Activated T-cell treated with anti-CD3 and anti-CD28 coated beads for 24 hours (primary cell): Measurements from ENCODE around the gene TOR1AIP2.

ENCODE experiments used
- DNase-seq: peaks from one replicate; pipeline ENCODE4 v3.0.0-alpha.2; 2020; ENCODE audit warnings: low read depth

TOR1AIP2 gene

DNA sequence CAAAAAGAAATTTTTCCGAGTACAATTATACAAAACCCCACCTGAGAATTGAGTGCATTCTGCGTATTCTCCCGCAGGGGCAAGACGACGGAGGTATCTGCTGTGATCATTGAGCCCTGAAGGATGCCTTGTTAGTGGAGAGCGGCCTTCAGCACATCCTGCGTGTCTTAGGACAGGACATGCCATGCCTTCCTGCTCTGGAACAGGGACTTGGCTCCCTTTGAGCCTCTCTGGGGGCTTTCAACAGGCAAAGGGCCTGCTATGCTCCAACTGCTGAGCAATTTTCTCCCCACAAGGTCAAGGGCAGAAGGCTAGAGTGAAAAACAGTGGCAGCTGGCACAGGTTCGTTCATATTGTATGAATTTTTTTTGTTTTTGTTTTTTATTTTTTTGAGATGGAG is 52.4 kb downstream of the TOR1AIP2 start:
- no peak for DNase-seq

DNA sequence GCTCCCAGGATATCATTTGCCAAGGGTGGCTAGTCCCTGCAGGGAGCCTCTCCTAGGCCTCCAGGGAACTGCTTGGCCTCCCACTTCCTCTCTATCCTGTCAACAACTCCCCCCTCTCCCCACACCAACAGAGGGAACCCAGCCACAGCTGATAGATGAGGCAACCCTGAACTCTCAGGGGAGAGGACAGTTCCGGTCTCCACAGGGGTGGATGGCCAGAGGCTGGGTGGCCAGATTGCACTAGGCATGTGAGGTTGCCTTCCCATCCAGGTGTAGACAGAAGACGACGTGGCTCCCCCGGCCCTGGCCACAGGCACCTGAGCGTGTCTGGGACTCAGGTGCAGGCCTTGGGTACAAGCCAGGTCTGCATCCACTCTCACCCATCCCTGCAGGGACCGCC is 53.3 kb downstream of the TOR1AIP2 start:
- DNase-seq, result no peak

DNA sequence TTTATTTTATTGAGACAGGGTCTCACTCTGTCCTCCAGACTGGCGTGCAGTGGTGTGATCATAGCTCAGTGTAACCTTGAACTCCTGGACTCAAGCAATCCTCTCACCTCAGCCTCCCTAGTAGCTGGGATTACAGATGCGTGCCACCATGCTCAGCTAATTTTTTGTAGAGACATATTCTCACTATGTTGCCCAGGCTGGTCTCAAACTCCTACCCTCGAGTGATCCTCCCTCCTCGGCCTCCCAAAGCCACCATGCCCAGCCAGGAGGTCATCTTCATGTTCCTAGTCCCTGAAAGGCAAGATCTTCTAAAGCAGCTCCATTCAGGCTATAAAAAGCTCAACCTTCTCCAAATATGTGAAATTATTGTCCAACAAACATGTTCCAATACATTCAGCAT is 53.9 kb downstream of the TOR1AIP2 start:
- DNase-seq, result no peak

DNA sequence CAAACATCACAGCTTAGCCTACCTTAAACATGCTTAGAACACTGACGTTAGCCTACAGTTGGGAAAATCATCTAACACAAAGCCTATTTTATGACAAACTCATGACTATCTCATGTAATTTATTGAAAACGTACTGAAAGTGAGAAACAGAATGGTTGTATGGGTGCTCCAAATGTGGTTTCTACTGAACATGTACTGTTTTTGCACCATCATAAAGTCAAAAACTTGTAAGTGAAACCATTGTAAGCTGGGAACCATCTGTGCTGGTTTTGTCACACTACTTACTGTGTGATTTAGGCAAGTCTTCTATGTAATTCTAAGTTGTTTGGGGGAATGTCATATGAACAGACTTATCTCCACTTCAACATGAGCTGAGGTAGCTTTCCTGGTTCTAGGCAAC is 55.5 kb downstream of the TOR1AIP2 start:
- DNase-seq, result no peak

DNA sequence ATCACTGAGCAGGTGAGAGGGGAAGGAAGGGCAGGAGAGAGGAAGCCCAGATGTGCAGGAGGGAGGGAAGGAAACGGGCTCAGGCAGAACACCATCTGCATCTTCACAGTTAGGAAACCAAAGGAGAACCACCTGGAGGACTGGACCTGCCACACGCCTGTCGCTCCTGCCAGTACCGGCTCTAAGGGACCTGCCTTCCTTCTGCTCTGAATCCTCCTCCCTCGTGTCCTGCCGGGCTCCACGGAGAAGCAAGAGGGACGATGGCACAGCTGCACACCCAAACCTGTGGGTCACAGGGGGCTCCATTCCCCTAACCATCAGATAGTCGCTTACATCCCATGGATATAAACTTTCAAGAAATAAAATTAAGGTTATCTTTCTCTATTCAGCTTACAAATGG is 56.1 kb downstream of the TOR1AIP2 start:
- DNase-seq, result no peak

DNA sequence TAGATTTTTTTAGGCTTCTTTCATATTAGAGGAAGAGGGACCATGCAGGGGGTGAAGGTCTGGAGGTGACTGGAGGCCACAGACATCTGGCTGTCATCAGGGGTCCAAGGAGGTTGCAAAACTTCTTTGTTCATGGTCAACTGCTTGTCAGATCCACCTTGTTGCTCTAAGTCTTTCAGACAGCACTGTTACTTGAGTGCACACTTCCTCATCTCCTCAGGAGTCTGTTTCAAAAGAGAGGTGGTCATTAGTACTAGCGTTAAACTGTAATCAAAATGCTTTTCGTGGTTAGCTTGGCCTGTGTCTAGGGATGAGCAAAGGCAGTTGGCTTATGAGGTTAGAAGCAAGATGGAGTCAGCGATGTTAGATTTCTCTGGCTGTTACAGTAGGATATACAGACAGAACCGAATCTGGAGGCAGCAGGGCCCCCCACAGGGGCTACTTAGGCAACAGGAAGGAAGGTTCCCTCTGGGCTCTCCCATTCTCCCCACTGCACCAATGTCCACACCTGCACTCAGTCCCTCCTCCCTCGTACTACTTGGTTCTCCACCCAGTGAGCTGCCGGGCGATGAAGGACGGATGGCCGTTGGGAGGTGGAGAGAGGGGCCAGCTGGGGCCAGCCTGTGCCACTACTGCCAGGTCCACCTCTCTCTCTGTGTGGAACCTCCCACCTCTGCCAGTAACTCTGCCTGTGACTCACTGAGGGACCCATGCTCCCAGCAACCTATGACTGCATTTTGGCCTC is 57.2 kb downstream of the TOR1AIP2 start:
- DNase-seq, result no peak

DNA sequence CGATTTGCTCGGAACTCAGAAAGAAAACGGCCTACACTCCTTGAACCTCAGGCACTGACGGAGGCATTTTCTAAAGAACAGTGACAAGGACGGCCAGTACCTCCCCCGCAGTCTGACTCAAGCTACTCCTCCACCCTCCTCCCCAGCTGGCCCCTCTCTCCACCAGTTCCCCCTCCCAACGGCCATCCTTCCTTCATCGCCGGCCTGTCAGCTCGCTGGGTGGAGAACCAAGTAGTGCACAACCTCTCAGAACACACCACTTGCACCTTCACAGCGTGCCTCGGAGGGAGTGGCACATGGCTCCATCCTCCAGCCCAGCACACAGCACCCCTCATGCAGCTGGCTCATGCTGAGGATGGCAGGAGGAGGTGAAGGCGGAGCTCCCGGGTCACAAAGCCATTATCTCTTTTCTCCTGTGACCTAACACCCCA is 58.8 kb downstream of the TOR1AIP2 start:
- DNase-seq, result no peak

DNA sequence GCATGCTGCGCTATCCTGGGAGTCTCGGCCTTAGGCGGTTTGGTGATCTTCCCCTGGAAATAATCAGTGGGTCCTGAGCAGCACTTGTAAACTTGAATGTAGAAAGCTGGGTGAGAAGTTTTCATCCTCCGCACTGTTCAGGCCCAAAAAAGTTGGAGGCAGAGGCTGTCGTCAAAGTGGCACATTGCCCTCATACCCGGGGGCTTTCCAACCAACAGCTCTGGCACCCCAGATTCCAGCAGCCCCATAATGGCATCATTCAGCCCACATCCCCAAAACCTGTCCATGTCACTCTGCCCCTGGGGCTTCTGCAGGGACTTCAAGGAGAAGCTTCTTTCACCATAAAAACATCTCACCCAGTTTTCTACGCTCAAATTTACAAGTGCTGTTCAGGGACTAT is 59.3 kb downstream of the TOR1AIP2 start:
- no peak for DNase-seq

DNA sequence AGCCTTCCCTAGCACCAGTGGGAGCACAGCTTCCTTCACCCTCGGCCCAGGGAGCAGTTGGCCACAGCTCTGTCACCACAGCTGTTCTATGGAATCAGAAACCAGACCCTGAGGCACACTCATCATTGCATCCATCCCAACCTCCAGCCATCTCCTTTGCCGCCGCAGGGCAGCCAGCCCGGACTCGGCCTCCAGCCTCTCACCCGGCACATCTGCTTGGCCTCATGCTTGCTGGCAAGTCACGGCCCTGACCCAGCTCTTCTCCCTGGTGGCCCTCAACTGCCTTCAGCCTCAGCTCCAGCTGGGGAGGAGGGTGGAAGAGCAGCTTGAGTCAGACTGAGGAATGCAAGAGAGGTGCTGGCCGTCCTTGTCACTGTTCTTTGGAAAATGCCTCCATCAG is 59.8 kb downstream of the TOR1AIP2 start:
- no peak for DNase-seq

DNA sequence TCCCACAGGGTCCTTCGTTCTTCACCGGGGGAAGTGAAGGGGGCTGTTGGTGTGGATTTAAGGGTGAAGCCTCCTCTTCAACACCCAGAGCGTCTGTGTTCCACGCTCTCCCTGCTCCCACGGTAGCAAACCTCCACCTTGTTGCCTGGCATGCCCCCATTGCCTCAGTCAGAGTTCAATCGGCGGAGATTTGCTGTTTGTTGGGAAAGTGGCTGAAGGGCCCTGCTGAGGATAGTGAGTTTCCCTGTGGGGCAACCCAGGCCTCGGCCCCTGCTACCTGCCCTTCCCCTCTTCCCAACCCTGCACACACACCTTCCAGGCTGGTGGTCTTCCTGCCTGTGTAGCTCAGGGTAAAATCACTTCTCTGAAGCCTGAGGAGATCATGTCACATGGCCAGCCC is 60.5 kb downstream of the TOR1AIP2 start:
- no peak for DNase-seq

DNA sequence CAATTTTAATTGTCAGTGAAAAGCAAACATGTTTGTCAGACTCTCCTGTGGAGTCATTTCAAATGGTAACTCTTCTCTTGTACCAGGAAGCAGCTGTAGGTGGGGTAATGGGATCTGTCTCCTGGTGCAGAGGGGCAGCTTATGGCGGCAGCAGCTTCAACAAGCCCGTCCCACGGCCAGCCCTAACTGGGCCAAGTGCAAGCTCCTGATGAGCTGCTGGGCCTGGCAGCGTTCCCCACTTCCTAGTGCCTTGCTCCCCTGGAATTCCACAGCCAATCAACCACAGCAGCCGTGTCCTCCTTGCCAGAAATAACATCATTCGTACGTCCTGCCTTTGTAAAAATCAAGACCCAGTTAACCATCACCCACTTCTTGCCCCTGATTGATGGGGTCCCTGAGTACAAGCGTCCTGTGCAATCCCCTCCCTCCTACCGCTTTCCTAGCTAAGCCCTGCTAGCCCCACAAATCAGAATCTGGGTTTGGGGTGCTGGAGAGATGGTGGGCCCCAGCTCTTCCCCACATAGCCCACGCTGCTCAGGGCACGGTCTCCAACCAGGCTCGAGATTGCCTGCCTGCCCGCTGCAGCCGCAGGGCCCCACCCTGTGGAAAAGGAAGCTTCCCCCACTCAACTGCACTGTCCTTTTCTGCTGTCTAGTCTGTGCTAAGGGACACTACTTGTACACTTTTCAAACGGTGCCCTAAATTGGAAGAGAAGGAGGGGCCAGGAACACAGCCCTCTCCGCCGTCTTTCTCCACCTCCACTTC is 61.2 kb downstream of the TOR1AIP2 start:
- no peak for DNase-seq

DNA sequence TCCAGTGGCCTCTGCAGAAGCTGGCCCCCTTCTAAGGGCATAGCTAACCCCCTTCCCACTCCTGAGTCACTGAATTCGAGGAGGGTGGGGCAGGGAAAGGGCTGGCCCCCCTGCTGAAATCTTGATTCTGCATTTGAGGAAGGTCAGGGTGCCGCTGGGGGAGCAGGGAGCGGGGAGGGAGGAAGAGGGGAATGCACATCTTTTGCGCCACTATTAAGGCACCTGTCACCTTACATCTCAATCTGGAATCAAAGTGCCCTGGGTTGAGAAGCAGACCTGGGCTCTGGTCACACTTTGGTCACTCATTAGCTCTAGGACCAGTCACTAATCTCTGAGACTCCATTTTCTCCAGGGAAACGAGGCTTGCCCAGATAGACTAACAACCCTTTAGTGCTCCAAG is 62.0 kb downstream of the TOR1AIP2 start:
- no peak for DNase-seq

DNA sequence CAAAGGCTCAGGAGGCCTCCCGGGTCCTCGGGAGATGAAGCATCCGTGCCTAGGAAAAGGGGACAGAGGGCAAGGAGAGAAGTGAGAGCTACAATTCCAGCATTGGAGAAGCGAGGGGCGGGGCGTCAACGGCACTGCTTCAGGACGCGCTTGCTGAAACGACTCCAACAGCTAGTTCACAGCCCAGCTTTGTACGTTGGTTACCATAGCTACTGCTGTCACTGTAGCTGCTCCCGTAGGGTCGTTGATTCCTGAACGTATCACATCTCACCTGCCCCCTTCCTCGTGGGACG is 63.1 kb downstream of the TOR1AIP2 start:
- DNase-seq, result no peak

DNA sequence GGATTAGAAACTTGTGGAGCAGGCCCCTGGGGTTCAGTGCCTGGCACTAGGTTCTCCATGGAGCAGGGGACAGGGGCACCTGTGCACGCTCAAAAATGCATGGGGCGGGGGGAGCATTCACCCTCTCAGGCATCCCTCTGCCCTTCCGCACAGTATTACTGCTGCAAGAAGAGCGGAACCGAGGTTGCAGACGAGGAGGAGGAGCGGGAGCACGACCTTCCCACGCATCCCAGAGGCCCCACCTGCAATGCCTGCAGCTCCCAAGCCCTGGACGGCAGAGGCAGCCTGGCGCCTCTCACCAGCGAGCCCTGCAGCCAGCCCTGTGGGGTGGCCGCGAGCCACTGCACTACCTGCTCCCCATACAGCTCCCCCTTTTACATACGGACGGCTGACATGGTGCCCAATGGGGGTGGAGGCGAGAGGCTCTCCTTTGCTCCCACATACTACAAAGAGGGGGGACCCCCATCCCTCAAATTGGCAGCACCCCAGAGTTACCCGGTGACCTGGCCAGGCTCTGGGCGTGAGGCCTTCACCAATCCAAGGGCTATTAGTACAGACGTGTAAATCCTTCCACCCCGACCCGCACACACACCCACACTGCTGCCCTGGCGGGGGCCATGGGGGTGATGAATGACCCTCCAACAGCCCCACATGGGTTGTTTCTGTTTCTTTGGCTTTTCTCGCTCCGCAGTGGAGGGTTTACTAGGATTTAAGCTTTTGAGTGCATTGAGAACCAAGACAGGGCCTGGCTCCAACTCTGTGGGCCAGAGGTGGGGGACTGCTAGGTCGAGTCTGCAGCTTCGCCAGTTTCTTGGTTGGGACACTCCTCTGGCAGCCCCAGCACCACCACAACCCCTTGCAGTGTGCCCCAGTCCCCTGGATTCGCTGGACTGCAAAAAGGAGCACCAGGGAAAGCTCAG is 63.7 kb downstream of the TOR1AIP2 start:
- no peak for DNase-seq

DNA sequence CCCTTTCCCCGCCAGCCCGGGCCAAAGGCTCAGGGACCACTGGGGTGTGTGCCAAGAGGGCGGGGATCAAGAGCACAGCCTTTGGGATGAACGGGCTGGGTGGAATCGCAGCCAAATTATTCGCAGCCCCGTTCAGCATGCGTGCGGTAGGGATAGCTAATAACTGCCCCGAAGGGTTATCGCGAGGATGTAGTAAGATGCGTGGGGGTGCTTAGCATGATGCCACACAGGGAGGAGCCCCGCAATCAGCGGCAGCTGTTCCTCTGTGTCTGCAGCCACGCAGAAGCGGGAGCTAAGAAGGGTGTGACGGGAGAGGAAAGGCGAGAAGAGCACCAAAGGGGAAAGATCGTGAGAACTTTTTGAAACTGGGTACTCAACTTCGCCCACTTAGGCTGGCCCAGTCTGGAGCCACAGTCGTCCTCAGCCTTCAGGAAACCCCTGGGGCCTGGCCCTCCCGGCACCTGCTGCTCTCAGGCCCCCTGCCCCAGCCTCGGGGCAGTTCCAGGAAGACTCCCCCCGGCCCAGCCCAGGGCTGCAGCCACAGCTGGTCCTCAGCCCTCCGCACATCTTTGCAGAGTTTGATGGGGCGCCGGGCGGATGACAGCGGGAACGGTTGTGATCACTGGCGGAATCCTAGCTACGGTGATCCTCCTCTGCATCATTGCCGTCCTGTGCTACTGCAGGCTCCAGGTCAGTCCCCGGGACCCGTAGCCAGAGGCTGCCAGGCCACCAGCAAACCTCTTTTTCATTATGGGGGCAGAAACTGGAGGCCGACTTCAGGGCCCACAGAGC is 64.9 kb downstream of the TOR1AIP2 start:
- DNase-seq, result no peak

DNA sequence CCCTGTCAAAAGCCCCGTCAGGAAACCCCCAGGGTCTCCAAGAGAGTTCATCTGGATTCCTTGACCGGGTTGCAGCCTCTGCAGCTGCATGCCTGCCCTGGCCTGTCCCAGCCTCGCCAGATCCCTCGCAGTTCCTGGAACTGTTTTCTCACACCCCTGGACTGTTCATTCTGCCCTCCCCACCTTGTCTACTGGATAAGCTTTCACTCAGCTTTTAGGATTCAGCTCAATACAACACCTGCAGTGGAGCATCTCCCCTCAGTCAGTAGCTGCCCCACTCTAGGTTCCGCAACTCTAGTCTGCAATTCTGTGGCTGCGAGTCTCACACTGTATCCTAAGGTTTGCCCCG is 67.3 kb downstream of the TOR1AIP2 start:
- DNase-seq, result no peak

DNA sequence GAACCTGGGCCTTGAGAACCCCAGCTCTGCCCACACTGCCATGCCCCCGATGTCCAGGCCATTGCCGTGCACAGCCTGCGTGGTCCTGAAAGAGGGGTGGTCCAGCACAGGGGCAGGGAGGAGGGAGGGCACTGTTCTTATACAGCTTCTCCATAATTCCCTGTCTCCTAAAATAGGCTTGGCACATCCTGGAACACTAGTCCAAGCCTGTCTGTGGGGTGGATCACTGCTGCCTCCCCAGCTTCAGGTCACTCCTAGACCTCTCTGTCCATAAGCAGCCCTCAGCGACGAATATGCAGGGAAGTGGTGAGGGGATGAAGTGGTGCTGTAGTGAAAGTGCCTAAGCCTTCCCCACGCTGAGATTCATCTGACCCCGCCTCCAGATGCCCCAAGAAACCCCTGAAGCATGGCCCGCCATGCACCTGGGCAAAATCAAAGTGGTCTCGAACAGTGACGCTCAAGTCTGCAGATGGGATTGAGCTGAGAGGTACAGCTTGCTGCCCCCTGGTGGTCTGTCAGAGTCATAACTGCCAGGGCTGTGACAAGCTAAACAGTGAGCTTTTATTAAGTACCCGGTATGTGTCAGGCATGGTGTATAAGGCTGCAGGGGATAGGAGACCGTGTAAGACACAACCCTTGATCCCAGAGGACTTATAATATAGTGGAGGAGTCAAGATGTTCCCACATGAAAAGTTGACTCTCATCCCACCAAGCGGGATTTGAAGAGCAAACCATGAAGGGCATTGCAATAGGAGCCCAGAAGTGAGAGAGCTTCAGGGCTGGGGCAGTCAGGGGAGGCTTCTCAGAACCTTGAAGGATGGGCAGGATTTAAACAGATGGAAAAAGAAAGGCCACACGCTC is 67.9 kb downstream of the TOR1AIP2 start:
- peak; percentile 50 for DNase-seq

DNA sequence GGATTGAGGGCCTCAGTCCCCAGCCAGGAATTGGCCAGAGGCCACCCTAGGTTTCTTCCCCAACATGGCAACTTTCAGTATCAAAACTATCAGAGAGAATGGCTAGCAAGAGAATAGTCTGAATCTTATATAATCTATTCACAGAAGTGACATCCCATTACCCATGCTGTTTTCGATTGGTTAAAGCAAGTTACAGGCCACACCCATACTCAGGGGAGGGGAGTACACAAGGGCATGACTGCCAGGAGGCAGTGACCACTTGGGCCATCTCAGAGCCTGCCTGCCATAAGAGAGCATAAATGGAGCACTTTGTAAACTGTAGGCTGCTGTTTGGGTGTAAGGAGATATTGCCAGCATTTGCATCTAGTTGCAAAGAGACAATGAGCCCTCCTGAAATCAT is 69.1 kb downstream of the TOR1AIP2 start:
- DNase-seq, result no peak

DNA sequence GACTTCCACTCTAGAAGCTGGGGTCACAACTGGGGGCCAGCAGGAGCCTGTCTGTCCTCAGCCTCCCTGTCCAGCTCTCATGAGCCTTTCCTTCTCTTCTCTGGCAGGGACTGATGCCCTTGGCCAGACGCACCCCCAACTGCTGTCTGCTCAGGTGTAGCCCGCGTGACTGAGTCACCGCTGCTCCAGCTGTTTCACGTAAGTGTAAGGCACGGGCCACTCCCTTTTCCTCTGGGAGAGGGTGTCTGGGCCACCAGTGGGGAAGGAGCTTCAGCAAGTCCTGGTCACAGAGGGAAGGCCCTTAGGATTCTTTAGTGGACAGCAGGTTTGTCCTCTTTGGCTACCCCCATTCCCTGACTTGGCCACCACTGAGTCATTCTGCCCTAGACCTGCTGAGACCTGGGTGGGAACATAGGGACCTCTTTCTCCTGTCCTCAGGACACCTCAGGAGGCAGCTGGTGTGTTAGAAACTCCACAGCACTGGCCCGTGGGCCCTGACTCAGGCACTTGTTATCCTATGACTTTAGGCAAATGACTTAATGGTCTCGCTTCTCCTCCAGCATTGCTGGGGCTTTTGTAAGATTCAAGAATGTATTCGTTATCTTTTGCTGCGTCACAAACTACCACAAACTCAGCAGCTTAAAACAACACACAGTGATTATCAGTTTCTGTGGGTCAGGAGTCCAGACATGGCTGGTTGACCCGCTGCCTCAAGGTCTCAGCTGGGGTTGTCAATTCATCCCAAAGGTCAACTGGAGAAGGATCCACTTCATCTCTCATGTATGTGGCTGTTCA is 69.7 kb downstream of the TOR1AIP2 start:
- no peak for DNase-seq

DNA sequence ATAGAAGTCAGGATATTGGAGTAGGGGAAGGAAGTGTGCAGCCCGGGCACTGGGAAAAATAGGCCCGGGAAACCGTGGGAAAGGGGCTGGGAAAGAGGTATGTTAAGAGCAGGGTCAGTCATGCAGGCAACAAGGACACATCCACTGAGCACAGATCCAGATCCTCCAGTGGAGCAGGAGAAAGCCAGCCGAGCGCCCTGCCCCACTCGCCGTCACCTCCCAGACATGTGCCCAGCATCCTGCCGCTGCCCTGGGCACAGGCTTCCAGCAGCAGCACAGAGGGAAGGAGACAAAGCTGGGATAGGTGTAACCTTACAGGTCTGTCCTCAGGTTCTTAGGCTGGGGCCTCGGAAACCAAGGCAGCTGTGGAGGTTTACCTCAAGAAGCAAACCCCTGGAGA is 70.3 kb downstream of the TOR1AIP2 start:
- no peak for DNase-seq
